Measurements from ENCODE around the gene CTTNBP2. TPM values are rescaled to one million over a fixed set of nuclear protein-coding genes. Genes with fewer than 3 reads are reported as not detected.

The CTTNBP2 gene
- total and polyA plus RNA-seq, 2 of the 13 experiments (the other 11 are each of a cell fraction or from before 2014, with no cell fraction given) = not detected

DNA sequence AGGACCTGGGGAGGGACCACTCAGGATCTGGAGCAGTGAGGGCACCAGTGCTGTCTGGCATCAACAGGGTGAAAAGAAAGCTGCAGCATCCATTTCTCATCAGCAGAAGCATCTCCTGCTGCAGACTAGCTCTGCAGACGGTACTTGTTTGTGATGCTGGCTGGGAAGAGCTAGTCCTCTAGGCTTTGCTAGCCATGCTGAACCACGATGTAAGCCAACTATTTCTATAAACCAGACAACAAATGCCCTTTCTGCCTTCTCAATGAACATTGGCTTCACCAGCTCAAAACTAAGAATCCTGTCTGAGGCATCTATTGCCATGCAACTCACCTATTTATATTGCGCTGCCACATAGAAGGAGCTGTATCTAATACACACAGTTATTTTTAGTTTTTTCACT is 65.6 kb downstream of the CTTNBP2 start (continued):
- TF ChIP-seq, protein P1, sequence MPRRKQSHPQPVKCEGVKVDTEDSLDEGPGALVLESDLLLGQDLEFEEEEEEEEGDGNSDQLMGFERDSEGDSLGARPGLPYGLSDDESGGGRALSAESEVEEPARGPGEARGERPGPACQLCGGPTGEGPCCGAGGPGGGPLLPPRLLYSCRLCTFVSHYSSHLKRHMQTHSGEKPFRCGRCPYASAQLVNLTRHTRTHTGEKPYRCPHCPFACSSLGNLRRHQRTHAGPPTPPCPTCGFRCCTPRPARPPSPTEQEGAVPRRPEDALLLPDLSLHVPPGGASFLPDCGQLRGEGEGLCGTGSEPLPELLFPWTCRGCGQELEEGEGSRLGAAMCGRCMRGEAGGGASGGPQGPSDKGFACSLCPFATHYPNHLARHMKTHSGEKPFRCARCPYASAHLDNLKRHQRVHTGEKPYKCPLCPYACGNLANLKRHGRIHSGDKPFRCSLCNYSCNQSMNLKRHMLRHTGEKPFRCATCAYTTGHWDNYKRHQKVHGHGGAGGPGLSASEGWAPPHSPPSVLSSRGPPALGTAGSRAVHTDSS (CRISPR knock-in tag; conservative IDR thresholded peaks at IDR 0.05) = no peak
- no peak for TF ChIP-seq KLF16 (CRISPR knock-in tag; IDR thresholded peaks at IDR 0.05)
- no peak for TF ChIP-seq ZNF350 (CRISPR knock-in tag; IDR thresholded peaks at IDR 0.05; ENCODE audit: borderline replicate concordance, low read depth)
- TF ChIP-seq, protein P2, sequence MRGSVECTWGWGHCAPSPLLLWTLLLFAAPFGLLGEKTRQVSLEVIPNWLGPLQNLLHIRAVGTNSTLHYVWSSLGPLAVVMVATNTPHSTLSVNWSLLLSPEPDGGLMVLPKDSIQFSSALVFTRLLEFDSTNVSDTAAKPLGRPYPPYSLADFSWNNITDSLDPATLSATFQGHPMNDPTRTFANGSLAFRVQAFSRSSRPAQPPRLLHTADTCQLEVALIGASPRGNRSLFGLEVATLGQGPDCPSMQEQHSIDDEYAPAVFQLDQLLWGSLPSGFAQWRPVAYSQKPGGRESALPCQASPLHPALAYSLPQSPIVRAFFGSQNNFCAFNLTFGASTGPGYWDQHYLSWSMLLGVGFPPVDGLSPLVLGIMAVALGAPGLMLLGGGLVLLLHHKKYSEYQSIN (CRISPR knock-in tag; IDR thresholded peaks at IDR 0.05; ENCODE audit: borderline replicate concordance) = no peak

DNA sequence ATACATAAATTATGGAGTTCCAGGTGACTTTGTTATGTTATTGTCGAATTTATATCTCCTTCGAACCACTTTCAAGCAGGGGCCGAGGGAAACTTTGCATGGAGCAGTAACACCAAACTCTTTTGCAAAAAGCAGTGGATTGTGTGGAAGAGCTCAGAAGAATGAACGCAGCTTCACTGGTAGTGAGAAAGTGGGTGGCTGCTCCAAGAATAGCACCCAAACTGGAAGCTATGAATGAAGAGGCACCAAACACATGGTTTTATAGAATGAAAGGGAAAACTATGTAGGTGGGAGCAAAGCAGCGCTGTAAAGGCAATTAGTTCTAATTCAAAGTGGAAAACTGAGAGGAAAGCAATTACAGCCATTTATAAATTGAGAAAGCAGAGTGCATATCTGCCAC is 67.2 kb downstream of the CTTNBP2 start:
- H3K9ac ChIP-seq (ENCODE audit: insufficient read depth, low read depth, low read length) = no peak overlapping the region
- ATAC-seq (no peak), DNase-seq (ENCODE audit: low spot score) (no peak), FAIRE-seq (no peak)
- no peaks in the 10 kb centered on the region for H3K4me1 ChIP-seq (ENCODE audit: insufficient read depth, low read length)
- under 1% methylated on average over 5 of the region's 5 CpGs for WGBS (ENCODE audit: low lambda C conversion rate)
- POLR2A ChIA-PET = no interaction called here
- no peak overlapping the region for H3K4me3 ChIP-seq (replicated peaks in 1 of 3; ENCODE audit: insufficient read depth in 1 of 3, low read depth in 2 of 3, low read length in 3 of 3)
- H3K27me3 ChIP-seq (ENCODE audit: control insufficient read depth in 1 of 2, insufficient read depth in 2 of 2, low read length in 2 of 2) = no peaks in the 10 kb centered on the region
- no peaks in the 10 kb centered on the region for H3K79me2 ChIP-seq (ENCODE audit: insufficient read depth, low read length)
- in situ Hi-C loops (cut with HindIII; ENCODE audit: extremely low pct_ligation_motif_present, low pct_unique_long_range_greater_than_20kb) (no loop called here), intact Hi-C loops (cut with micrococcal nuclease; ENCODE audit: unreplicated experiment) (no loop called here)
- no peak overlapping the region for H3K27ac ChIP-seq (ENCODE audit: extremely low read length, insufficient read depth, low read length)
- no peak overlapping the region for H3K4me2 ChIP-seq (ENCODE audit: low read depth, low read length)
- H3K36me3 ChIP-seq (replicated peaks in 1 of 2; ENCODE audit: control insufficient read depth in 1 of 2, insufficient read depth in 2 of 2, low read length in 2 of 2) = no peaks in the 10 kb centered on the region
- no peaks in the 10 kb centered on the region for H4K20me1 ChIP-seq (ENCODE audit: insufficient read depth, low read length)
- BruUV-seq (replicated peaks) = no TSS peak
- H3K9me3 ChIP-seq (ENCODE audit: low read length) = no peaks in the 10 kb centered on the region
- CTCF ChIA-PET (ENCODE audit: low intra/inter-chr PET ratio, low total read pairs) = no interaction called here
- no peak overlapping the region for H2AFZ ChIP-seq (ENCODE audit: low read length)
- TF ChIP-seq, protein P3, sequence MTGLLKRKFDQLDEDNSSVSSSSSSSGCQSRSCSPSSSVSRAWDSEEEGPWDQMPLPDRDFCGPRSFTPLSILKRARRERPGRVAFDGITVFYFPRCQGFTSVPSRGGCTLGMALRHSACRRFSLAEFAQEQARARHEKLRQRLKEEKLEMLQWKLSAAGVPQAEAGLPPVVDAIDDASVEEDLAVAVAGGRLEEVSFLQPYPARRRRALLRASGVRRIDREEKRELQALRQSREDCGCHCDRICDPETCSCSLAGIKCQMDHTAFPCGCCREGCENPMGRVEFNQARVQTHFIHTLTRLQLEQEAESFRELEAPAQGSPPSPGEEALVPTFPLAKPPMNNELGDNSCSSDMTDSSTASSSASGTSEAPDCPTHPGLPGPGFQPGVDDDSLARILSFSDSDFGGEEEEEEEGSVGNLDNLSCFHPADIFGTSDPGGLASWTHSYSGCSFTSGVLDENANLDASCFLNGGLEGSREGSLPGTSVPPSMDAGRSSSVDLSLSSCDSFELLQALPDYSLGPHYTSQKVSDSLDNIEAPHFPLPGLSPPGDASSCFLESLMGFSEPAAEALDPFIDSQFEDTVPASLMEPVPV (CRISPR knock-in tag; IDR thresholded peaks at IDR 0.05) = no peak
- no peak for TF ChIP-seq CCDC6 (CRISPR knock-in tag; IDR thresholded peaks at IDR 0.05)
- TF ChIP-seq ZNF510 (CRISPR knock-in tag; IDR thresholded peaks at IDR 0.05; ENCODE audit: low read depth) = no peak
- TF ChIP-seq, protein P4, sequence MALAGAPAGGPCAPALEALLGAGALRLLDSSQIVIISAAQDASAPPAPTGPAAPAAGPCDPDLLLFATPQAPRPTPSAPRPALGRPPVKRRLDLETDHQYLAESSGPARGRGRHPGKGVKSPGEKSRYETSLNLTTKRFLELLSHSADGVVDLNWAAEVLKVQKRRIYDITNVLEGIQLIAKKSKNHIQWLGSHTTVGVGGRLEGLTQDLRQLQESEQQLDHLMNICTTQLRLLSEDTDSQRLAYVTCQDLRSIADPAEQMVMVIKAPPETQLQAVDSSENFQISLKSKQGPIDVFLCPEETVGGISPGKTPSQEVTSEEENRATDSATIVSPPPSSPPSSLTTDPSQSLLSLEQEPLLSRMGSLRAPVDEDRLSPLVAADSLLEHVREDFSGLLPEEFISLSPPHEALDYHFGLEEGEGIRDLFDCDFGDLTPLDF (CRISPR knock-in tag; IDR thresholded peaks at IDR 0.05) = no peak
- TF ChIP-seq ZNF275 (CRISPR knock-in tag; IDR thresholded peaks at IDR 0.05; ENCODE audit: borderline replicate concordance) = no peak
- TF ChIP-seq, protein P5, sequence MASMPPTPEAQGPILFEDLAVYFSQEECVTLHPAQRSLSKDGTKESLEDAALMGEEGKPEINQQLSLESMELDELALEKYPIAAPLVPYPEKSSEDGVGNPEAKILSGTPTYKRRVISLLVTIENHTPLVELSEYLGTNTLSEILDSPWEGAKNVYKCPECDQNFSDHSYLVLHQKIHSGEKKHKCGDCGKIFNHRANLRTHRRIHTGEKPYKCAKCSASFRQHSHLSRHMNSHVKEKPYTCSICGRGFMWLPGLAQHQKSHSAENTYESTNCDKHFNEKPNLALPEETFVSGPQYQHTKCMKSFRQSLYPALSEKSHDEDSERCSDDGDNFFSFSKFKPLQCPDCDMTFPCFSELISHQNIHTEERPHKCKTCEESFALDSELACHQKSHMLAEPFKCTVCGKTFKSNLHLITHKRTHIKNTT (CRISPR knock-in tag; IDR thresholded peaks at IDR 0.05) = no peak
- TF ChIP-seq ZNF501 (CRISPR knock-in tag; IDR thresholded peaks at IDR 0.05) = no peak
- TF ChIP-seq GRHL1 (CRISPR knock-in tag; conservative IDR thresholded peaks at IDR 0.05) = no peak
- no peak for TF ChIP-seq ZBTB7B (CRISPR knock-in tag; IDR thresholded peaks at IDR 0.05)

Measured in HepG2 (cell line).